MM.1S (cell line): ENCODE results near the gene TMEM60.

ENCODE experiments used
- DNase-seq: peaks from one replicate; pipeline ENCODE4 v3.0.0-alpha.2; 2015
- H2AFZ ChIP-seq: fragments of 300-600 bp; sonication (generic); 2 replicates; pipeline ENCODE4 v1.6.0; 2016; ENCODE audit warnings: antibody characterized with exemption, low read length
- H3F3A ChIP-seq: fragments of 300-600 bp; sonication (generic); 2 replicates; pipeline ENCODE4 v1.6.1; 2016; ENCODE audit warnings: mild to moderate bottlenecking, antibody characterized with exemption, low read length, moderate library complexity, mixed read lengths; ENCODE audit not compliant: insufficient read depth
- H3K27ac ChIP-seq: fragments of 300-600 bp; sonication (generic); 2 replicates; pipeline ENCODE4 v1.5.1; 2016; ENCODE audit warnings: mild to moderate bottlenecking, low read length
- H3K27me3 ChIP-seq: fragments of 300-600 bp; sonication (generic); replicated peaks from 2 replicates; pipeline ENCODE4 v1.6.0; 2016; ENCODE audit warnings: low read length; ENCODE audit not compliant: insufficient read depth
- H3K36me3 ChIP-seq: fragments of 300-600 bp; sonication (generic); replicated peaks from 2 replicates; pipeline ENCODE4 v1.6.1; 2016; ENCODE audit warnings: mild to moderate bottlenecking, low read length, mixed read lengths; ENCODE audit not compliant: insufficient read depth
- H3K4me1 ChIP-seq: fragments of 300-600 bp; sonication (generic); 2 replicates; pipeline ENCODE4 v1.6.1; 2016; ENCODE audit warnings: low read length, mixed read lengths
- H3K4me2 ChIP-seq: fragments of 300-600 bp; sonication (generic); 2 replicates; pipeline ENCODE4 v1.6.0; 2016; ENCODE audit warnings: low read depth, low read length
- H3K4me3 ChIP-seq: fragments of 300-600 bp; sonication (generic); 2 replicates; pipeline ENCODE4 v1.5.1; 2016; ENCODE audit warnings: low read length, mixed read lengths
- H3K79me2 ChIP-seq: fragments of 300-600 bp; sonication (generic); 2 replicates; pipeline ENCODE4 v1.6.1; 2016; ENCODE audit warnings: mixed run types, low read length, mixed read lengths
- H3K9ac ChIP-seq: fragments of 300-600 bp; sonication (generic); 2 replicates; pipeline ENCODE4 v1.6.1; 2016; ENCODE audit warnings: low read length, mixed read lengths
- H3K9me2 ChIP-seq: fragments of 300-600 bp; sonication (generic); replicated peaks from 2 replicates; pipeline ENCODE4 v1.6.1; 2016; ENCODE audit warnings: mild to moderate bottlenecking, low read length, mixed read lengths; ENCODE audit not compliant: insufficient read depth
- H3K9me3 ChIP-seq: fragments of 300-600 bp; sonication (generic); replicated peaks from 2 replicates; pipeline ENCODE4 v1.6.1; 2016; ENCODE audit warnings: mild to moderate bottlenecking, low read length, mixed read lengths; ENCODE audit not compliant: insufficient read depth
- H4K20me1 ChIP-seq: fragments of 300-600 bp; sonication (generic); 2 replicates; pipeline ENCODE4 v1.6.1; 2016; ENCODE audit warnings: mild to moderate bottlenecking, low read length, moderate library complexity, mixed read lengths; ENCODE audit not compliant: insufficient read depth
- EZH2 ChIP-seq: fragments of 300-600 bp; sonication (generic); optimal IDR thresholded peaks from 2 replicates; pipeline ENCODE3; 2017; ENCODE audit warnings: low read depth, mild to moderate bottlenecking, antibody characterized with exemption, low read length, mixed read lengths
- EZH2phosphoT487 ChIP-seq: fragments of 300-600 bp; sonication (generic); IDR thresholded peaks from 2 replicates; pipeline ENCODE4 v1.6.1; 2018; ENCODE audit warnings: antibody characterized with exemption, low read length
- TF ChIP-seq, protein P1 (sequence below): fragments of 300-600 bp; sonication (generic); IDR thresholded peaks from 2 replicates; pipeline ENCODE4 v1.5.1; 2016; ENCODE audit warnings: antibody characterized with exemption, low read length, mixed read lengths

Gene TMEM60

DNA sequence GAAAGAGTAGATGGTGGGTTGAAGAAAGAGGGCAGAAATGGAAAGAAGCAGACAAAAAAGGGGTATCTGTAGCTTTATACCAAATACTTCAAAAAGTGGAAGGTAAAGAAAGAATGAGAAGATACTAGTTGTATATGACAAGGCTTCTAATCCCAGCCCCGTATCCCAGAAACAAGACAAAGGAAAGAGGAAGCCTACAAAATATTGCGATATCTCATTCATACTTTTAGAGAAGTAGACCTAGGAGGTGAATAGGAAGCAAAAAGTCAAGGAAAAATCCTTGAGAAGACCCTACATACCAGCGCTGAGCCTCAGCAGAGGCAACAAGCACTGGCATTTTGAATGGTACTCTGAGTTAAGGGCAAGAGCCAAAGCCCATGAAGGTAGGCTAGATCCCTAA lies 26.9 kb upstream of the TMEM60 start:
- Histone ChIP-seq H4K20me1 (no peaks in the 10 kb centered on the region), H3K9me2 (no peaks in the 10 kb centered on the region), H3K36me3 (no peaks in the 10 kb centered on the region), H3K4me3 (no peak overlapping the region), H2AFZ (no peak overlapping the region), H3K4me2 (no peak overlapping the region), H3K27me3 (no peaks in the 10 kb centered on the region), H3F3A (peaks cover 4% of the 10 kb centered on the region; the same call in 1 of the 2 replicates), H3K4me1 (peaks cover 9% of the 10 kb centered on the region; the same call in 1 of the 2 replicates), H3K9ac (no peak overlapping the region), H3K9me3 (0 out of 2 replicates have a peak, but pooled peaks cover 6% of the 10 kb centered on the region), H3K79me2 (peaks cover 33% of the 10 kb centered on the region), H3K27ac (no peak overlapping the region)
- TF ChIP-seq EZH2phosphoT487 (no peak), EZH2 (no peak)
- TF ChIP-seq, protein P1, sequence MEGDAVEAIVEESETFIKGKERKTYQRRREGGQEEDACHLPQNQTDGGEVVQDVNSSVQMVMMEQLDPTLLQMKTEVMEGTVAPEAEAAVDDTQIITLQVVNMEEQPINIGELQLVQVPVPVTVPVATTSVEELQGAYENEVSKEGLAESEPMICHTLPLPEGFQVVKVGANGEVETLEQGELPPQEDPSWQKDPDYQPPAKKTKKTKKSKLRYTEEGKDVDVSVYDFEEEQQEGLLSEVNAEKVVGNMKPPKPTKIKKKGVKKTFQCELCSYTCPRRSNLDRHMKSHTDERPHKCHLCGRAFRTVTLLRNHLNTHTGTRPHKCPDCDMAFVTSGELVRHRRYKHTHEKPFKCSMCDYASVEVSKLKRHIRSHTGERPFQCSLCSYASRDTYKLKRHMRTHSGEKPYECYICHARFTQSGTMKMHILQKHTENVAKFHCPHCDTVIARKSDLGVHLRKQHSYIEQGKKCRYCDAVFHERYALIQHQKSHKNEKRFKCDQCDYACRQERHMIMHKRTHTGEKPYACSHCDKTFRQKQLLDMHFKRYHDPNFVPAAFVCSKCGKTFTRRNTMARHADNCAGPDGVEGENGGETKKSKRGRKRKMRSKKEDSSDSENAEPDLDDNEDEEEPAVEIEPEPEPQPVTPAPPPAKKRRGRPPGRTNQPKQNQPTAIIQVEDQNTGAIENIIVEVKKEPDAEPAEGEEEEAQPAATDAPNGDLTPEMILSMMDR: no peak
- DNase-seq: no peak

DNA sequence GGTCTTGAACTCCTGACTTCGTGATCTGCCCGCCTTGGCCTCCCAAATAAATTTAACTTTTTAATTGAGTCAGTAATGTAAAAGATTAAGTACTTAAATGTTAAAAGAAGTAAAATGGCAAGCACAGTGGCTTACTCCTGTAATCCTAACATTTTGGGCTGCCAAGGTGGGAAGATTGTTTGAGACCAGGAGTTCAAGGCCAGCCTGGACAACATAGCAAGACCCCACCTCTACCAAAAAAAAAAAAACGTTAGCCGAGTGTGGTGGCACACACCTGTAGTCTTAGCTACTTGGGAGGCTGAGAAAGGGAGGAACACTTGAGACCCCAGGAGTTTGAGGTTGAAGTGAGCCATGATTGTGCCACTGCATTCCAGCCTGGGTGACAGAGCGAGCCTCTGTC lies 26.4 kb upstream of the TMEM60 start:
- H3K4me2 ChIP-seq: peak overlapping the region; percentile 21; the same call in 1 of the 2 replicates
- H3F3A ChIP-seq: peaks cover 4% of the 10 kb centered on the region; the same call in 1 of the 2 replicates
- no peak overlapping the region for H3K4me3 ChIP-seq
- H3K27ac ChIP-seq: no peak overlapping the region
- no peaks in the 10 kb centered on the region for H3K36me3 ChIP-seq
- DNase-seq: no peak
- peaks cover 35% of the 10 kb centered on the region for H3K79me2 ChIP-seq
- H3K4me1 ChIP-seq: peaks cover 9% of the 10 kb centered on the region; the same call in 1 of the 2 replicates
- TF ChIP-seq EZH2 (no peak), EZH2phosphoT487 (no peak)
- TF ChIP-seq, protein P1: no peak
- no peak overlapping the region for H2AFZ ChIP-seq
- no peaks in the 10 kb centered on the region for H3K27me3 ChIP-seq
- H4K20me1 ChIP-seq: no peaks in the 10 kb centered on the region
- no peak overlapping the region for H3K9ac ChIP-seq
- no peaks in the 10 kb centered on the region for H3K9me2 ChIP-seq
- 0 out of 2 replicates have a peak, but pooled peaks cover 6% of the 10 kb centered on the region for H3K9me3 ChIP-seq

DNA sequence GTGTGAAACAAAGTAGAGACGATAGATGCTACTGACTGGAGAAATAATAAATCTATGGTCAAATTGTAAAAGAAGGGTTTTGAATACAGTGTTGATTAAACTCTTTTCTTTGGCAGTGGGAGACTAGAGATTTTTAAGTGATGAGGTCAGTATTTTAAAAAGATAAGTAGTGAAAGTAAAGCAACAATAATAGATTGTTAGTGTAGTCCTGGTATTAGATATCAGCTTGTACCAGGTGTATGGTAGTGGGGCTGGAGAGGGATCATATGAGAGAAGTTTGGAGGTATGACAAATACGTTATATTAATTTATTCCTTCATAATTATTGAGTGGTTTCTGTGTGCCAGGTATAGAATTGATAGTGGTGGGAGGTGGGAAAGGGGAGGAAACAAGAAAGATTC lies 25.6 kb upstream of the TMEM60 start:
- Histone ChIP-seq H3K9ac (no peak overlapping the region), H3K36me3 (no peaks in the 10 kb centered on the region), H3K4me2 (no peak overlapping the region), H3K4me3 (no peak overlapping the region), H3K4me1 (peaks cover 9% of the 10 kb centered on the region; the same call in 1 of the 2 replicates), H3K27me3 (no peaks in the 10 kb centered on the region), H3K9me2 (no peaks in the 10 kb centered on the region), H3K79me2 (peaks cover 37% of the 10 kb centered on the region), H4K20me1 (no peaks in the 10 kb centered on the region), H3F3A (peaks cover 4% of the 10 kb centered on the region; the same call in 1 of the 2 replicates), H3K27ac (no peak overlapping the region), H3K9me3 (0 out of 2 replicates have a peak, but pooled peaks cover 6% of the 10 kb centered on the region), H2AFZ (no peak overlapping the region)
- TF ChIP-seq EZH2phosphoT487 (no peak), EZH2 (no peak)
- TF ChIP-seq, protein P1: no peak
- DNase-seq: no peak
